GM13976 (cell line): ENCODE data around the gene TFF2.

ENCODE experiments used
- DNase-seq: peaks from one replicate; pipeline ENCODE4 v3.0.0; 2012; ENCODE audit warnings: low spot score
- in situ Hi-C: fragments of 300-500 bp; cut with MboI; formaldehyde crosslinking; loops from one replicate; pipeline ENCODE4 v1.12.0; 2022; ENCODE audit warnings: low sequenced_read_pairs, mixed read lengths, inconsistent platforms; ENCODE audit not compliant: unreplicated experiment
- TF ChIP-seq, protein P1 (sequence below): IDR thresholded peaks from 2 replicates; pipeline ENCODE4 v1.5.1; 2012; ENCODE audit warnings: borderline replicate concordance, mild to moderate bottlenecking; ENCODE audit not compliant: insufficient read depth; ENCODE audit errors: extremely low read depth, missing control alignments, control extremely low read depth

Gene TFF2

GRCh38 chr21:42312626-42313104 is 38.1 kb downstream of the TFF2 start:
- no peak for DNase-seq
- TF ChIP-seq, protein P1, sequence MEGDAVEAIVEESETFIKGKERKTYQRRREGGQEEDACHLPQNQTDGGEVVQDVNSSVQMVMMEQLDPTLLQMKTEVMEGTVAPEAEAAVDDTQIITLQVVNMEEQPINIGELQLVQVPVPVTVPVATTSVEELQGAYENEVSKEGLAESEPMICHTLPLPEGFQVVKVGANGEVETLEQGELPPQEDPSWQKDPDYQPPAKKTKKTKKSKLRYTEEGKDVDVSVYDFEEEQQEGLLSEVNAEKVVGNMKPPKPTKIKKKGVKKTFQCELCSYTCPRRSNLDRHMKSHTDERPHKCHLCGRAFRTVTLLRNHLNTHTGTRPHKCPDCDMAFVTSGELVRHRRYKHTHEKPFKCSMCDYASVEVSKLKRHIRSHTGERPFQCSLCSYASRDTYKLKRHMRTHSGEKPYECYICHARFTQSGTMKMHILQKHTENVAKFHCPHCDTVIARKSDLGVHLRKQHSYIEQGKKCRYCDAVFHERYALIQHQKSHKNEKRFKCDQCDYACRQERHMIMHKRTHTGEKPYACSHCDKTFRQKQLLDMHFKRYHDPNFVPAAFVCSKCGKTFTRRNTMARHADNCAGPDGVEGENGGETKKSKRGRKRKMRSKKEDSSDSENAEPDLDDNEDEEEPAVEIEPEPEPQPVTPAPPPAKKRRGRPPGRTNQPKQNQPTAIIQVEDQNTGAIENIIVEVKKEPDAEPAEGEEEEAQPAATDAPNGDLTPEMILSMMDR = no peak
- in situ Hi-C loops = no loop called here

GRCh38 chr21:42311816-42312625 is 38.8 kb downstream of the TFF2 start:
- in situ Hi-C loops = no loop called here
- TF ChIP-seq, protein P1 = no peak
- DNase-seq = no peak

DNA sequence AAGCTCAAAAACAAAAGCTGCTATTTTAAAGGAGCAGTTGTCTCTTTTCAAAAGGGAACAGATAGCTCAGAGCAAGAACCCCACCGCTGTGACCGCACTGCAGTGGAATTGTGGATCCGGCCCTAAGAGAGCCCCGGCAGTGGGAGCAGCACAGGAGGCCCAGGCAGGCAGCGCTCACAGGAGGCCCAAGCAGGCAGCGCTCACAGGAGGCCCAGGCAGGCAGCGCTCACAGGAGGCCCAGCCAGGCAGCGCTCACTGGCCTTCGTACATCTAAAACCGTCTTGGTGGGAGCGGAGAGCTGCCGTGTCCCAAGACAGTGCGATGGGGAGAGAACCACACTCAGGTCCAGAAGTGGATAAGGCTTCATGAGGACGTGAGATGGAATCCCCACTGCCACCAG is 39.6 kb downstream of the TFF2 start:
- in situ Hi-C loops = no loop called here
- TF ChIP-seq, protein P1 = no peak

DNA sequence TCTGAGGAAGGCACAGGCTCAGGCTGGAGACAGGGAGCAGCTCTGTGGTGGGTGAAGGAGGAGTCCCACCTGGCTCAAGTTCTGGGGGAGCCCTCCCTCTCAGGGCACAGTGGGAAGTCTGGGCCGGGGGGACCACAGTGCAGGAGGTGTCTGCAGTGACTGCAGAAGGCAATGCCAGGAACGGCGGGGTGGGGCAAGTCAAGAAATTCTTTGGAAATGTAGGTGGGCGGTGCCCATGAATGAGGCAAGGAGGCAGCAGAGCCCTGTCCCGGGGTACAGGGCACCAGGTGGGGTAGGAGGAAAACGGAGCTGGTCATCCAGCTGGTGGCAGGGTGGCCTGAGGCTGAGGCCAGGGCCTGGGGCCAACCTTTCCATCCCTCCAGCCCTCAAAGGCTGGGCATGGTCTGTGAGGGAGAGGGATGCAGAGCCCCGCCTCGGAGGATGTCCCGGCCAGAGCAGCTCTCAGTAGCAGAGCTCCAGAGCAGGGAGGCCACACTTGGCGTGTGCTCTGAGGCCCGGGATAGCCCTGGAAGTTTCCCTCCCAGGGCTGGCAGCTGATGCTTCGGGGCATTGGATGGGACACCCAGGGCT is 40.3 kb downstream of the TFF2 start:
- TF ChIP-seq, protein P1 = no peak
- no peak for DNase-seq
- in situ Hi-C loops = no loop called here

More for the DNA sequence above, 39.6 kb downstream of the TFF2 start:
- DNase-seq = no peak

GRCh38 chr21:42309753-42310213 is 41.0 kb downstream of the TFF2 start:
- TF ChIP-seq, protein P1 = peak; percentile 94
- in situ Hi-C loops = no loop called here
- peak; percentile 89 for DNase-seq

GRCh38 chr21:42308914-42309752 is 41.7 kb downstream of the TFF2 start:
- in situ Hi-C loops = no loop called here
- TF ChIP-seq, protein P1 = no peak
- no peak for DNase-seq
